ENCODE results near the gene SVEP1.
A peak's percentile ranks its signal among the peaks of the same experiment; 100 is the strongest.

Gene SVEP1

DNA sequence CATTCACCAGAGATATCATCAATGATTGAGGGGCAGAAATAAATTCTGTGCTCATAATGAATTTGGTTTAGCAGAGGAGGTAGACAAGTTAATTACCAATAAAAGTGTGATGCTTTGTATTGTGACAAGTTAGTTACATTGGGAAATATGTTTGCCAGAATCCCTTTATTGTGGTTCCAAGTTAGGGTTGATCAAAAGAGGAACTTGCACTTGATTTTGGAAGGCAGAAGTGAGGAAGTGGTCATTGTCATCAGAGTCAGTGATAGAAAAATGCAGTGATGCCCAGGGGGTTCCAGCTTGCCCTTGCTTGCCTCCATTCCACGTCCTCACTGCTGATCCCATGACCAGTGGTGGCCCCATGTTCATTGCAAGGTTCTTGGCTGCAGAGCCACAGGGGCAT, 69.7 kb downstream of the SVEP1 start:
- TF ChIP-seq CTCF (IDR thresholded peaks at IDR 0.05; ENCODE audit: insufficient read depth, low read depth, low read length, missing control alignments) = no peak
- no peak for DNase-seq (ENCODE audit: low read depth)
- H3K4me3 ChIP-seq (ENCODE audit: low read length) = no peak overlapping the region

GRCh38 chr9:110502842-110503241, 76.7 kb downstream of the SVEP1 start:
- TF ChIP-seq CTCF (IDR thresholded peaks at IDR 0.05; ENCODE audit: insufficient read depth, low read depth, low read length, missing control alignments) = no peak
- DNase-seq (ENCODE audit: low read depth) = peak; percentile 48
- no peak overlapping the region for H3K4me3 ChIP-seq (ENCODE audit: low read length)

- no peak for TF ChIP-seq CTCF (IDR thresholded peaks at IDR 0.05; ENCODE audit: insufficient read depth, low read depth, low read length, missing control alignments)
Observed at GRCh38 chr9:110499608-110500007, 79.9 kb downstream of the SVEP1 start.

DNA sequence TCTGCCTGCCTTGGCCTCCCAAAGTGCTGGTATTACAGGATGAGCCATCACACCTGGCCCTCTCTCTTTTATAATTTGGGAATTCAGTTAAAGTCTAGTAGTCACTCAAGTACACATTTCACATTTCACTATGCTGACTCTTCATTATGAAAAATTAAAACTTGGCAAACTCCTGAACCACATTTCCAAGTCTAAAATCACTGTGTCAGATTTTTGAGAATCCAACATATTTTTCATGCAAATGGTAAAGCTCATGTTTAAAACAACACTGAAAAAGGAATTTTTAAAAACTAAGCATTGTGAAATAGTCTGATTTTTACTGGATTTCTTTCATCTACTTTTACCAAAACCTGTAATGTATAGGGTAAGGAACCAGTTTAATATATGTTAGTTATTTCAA, 92.3 kb downstream of the SVEP1 start:
- no peak overlapping the region for H3K4me3 ChIP-seq (ENCODE audit: low read length)
- no peak for TF ChIP-seq CTCF (IDR thresholded peaks at IDR 0.05; ENCODE audit: insufficient read depth, low read depth, low read length, missing control alignments)
- no peak for DNase-seq (ENCODE audit: low read depth)

More at GRCh38 chr9:110499608-110500007, 79.9 kb downstream of the SVEP1 start:
- no peak overlapping the region for H3K4me3 ChIP-seq (ENCODE audit: low read length)
- DNase-seq (ENCODE audit: low read depth) = no peak

- no peak for TF ChIP-seq CTCF (IDR thresholded peaks at IDR 0.05; ENCODE audit: insufficient read depth, low read depth, low read length, missing control alignments)
- no peak for DNase-seq (ENCODE audit: low read depth)
- H3K4me3 ChIP-seq (ENCODE audit: low read length) = no peak overlapping the region
Observed at GRCh38 chr9:110486218-110486617, 93.3 kb downstream of the SVEP1 start.

- H3K4me3 ChIP-seq (ENCODE audit: low read length) = no peak overlapping the region
- DNase-seq (ENCODE audit: low read depth) = no peak
- TF ChIP-seq CTCF (IDR thresholded peaks at IDR 0.05; ENCODE audit: insufficient read depth, low read depth, low read length, missing control alignments) = no peak
Observed at GRCh38 chr9:110479481-110479880, 100.1 kb downstream of the SVEP1 start.

DNA sequence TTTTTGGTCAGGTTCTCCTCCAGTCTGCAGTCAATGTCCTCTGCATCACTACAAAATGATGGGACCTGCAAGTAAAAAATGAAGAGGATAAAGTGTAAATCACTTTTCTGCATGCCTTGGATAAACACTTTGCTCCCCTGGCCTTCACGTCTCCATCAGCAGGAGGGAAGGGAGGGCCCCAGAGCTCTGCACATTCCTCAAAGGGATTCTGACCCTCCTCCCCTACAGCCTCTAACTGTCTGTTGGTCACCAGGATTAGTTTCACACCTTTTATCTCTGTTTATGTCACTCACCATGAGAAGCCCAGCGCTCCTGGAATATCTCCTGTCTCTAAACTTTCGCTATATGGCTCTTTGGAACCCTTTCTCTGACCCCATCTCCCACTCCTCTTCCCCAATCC, 103.3 kb downstream of the SVEP1 start:
- no peak overlapping the region for H3K4me3 ChIP-seq (ENCODE audit: low read length)
- no peak for TF ChIP-seq CTCF (IDR thresholded peaks at IDR 0.05; ENCODE audit: insufficient read depth, low read depth, low read length, missing control alignments)
- no peak for DNase-seq (ENCODE audit: low read depth)
